Superior temporal gyrus (tissue), 1 donor: ENCODE measurements around the gene OR7G2.
"Not testable (repeated sequence)": the region's sequence is repeated elsewhere in the genome, so short reads cannot be mapped to it uniquely, and the experiment has no call there.

Source experiments
- DNase-seq: peaks from one replicate; pipeline ENCODE4 v3.0.0-alpha.2; 2016; ENCODE audit errors: extremely low spot score

The OR7G2 gene

GRCh38 chr19:9073806-9074205 is 33.5 kb downstream of the OR7G2 start:
- DNase-seq: no peak

- DNase-seq: not testable (repeated sequence)
Measured at GRCh38 chr19:9071720-9072119, 35.6 kb downstream of the OR7G2 start.

- no peak for DNase-seq
Measured at GRCh38 chr19:9070066-9070465, 37.2 kb downstream of the OR7G2 start.

GRCh38 chr19:9065457-9066014 is 41.7 kb downstream of the OR7G2 start:
- DNase-seq: no peak

- DNase-seq: no peak
Measured at GRCh38 chr19:9061879-9062278, 45.4 kb downstream of the OR7G2 start.

GRCh38 chr19:9060564-9061340 is 46.5 kb downstream of the OR7G2 start:
- DNase-seq: no peak

GRCh38 chr19:9058905-9059667 is 48.2 kb downstream of the OR7G2 start:
- no peak for DNase-seq

GRCh38 chr19:9057505-9058258 is 49.6 kb downstream of the OR7G2 start:
- no peak for DNase-seq

GRCh38 chr19:9056131-9056530 is 51.1 kb downstream of the OR7G2 start:
- DNase-seq: not testable (repeated sequence)

- no peak for DNase-seq
Measured at GRCh38 chr19:9054765-9055164, 52.5 kb downstream of the OR7G2 start.

GRCh38 chr19:9054207-9054606 is 53.1 kb downstream of the OR7G2 start:
- DNase-seq: no peak

- not testable (repeated sequence) for DNase-seq
Measured at GRCh38 chr19:9053674-9054073, 53.6 kb downstream of the OR7G2 start.

GRCh38 chr19:9052894-9053293 is 54.4 kb downstream of the OR7G2 start:
- DNase-seq: no peak
